DMS153 treated with DMSO at 0.1 percent for 48 hours (cell line): ENCODE measurements around the gene D2HGDH.
"Not testable (repeated sequence)": the region's sequence is repeated elsewhere in the genome, so short reads cannot be mapped to it uniquely, and the experiment has no call there.

Experiments used
- DNase-seq: peaks from one replicate; lab custom pipeline; 2025; ENCODE audit not compliant: unreplicated experiment; lab: John Stamatoyannopoulos, UW

D2HGDH gene

GRCh38 chr2:241806217-241806616 is 71.8 kb downstream of the D2HGDH start:
- not testable (repeated sequence) for DNase-seq

GRCh38 chr2:241808051-241808720 is 73.8 kb downstream of the D2HGDH start:
- no peak for DNase-seq

- no peak for DNase-seq
Measured at GRCh38 chr2:241808721-241809382, 74.4 kb downstream of the D2HGDH start, which contains the start of gene NEU4. Gene NEU4, plus strand, starts transcription at chr2:241809193. Its CDS starts 5,292 bp downstream, at chr2:241814485.

GRCh38 chr2:241809383-241810306 is 75.2 kb downstream of the D2HGDH start:
- DNase-seq: no peak

GRCh38 chr2:241810307-241811200 is 76.1 kb downstream of the D2HGDH start:
- DNase-seq: no peak

GRCh38 chr2:241811201-241811951 is 76.9 kb downstream of the D2HGDH start:
- DNase-seq: no peak

GRCh38 chr2:241811952-241812729 is 77.7 kb downstream of the D2HGDH start:
- no peak for DNase-seq

- no peak for DNase-seq
Measured at GRCh38 chr2:241812730-241813643, 78.6 kb downstream of the D2HGDH start.

- DNase-seq: no peak
Measured at GRCh38 chr2:241813644-241814392, 79.4 kb downstream of the D2HGDH start.

- DNase-seq: no peak
Measured at GRCh38 chr2:241814393-241814642, 79.9 kb downstream of the D2HGDH start.

- DNase-seq: no peak
Measured at GRCh38 chr2:241814643-241815476, 80.4 kb downstream of the D2HGDH start.

- no peak for DNase-seq
Measured at GRCh38 chr2:241815477-241816430, 81.3 kb downstream of the D2HGDH start.

GRCh38 chr2:241816431-241817121 is 82.1 kb downstream of the D2HGDH start:
- no peak for DNase-seq

GRCh38 chr2:241817126-241817820 is 82.8 kb downstream of the D2HGDH start:
- no peak for DNase-seq
